GM19395 (cell line): ENCODE results near the gene SCYGR2.
A peak's percentile ranks its signal among the peaks of the same experiment; 100 is the strongest.

ENCODE experiments used
- ATAC-seq: cut with Tn5 transposase; IDR thresholded peaks from one replicate; pipeline ENCODE4 v1.9.1; 2021; ENCODE audit warnings: mild to moderate bottlenecking, moderate library complexity; ENCODE audit not compliant: unreplicated experiment

The SCYGR2 gene

DNA sequence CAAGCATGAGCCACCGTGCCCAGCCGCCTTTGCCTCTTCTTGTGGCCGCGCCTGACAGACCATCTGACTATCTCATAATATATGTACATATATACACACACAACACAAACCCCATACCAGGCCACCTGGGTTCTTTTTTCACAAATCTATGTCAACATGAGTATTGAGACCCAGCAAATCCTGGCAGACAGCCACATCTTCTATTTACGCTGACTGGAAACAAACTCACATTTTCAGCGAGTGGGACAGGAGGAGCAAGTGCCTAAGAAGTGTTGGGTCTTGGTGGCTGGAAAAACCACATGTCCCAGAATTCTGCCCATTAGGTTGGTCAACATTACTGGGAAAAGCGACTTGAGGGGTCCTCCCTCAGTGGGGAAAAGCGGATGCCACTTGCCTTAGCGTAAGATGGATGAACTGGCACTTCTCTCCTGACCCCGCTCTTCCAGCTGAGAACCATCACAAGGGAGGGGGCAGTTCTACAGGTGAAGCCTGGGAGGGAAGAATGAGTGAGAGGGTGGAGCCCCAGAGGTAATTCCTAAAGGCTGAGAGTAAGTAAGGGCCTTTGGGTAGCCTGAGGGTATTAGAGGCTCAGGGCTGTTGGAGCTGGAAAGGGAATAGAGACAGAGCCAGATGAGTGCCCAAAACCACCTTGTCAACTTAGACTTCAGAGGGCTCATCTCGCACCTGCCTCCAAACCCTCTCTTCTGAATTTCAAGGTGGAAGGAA is 14.0 kb downstream of the SCYGR2 start:
- no peak for ATAC-seq

GRCh38 chr2:227613272-227613660 is 14.6 kb downstream of the SCYGR2 start:
- no peak for ATAC-seq

GRCh38 chr2:227614246-227614645 is 15.6 kb downstream of the SCYGR2 start:
- no peak for ATAC-seq

DNA sequence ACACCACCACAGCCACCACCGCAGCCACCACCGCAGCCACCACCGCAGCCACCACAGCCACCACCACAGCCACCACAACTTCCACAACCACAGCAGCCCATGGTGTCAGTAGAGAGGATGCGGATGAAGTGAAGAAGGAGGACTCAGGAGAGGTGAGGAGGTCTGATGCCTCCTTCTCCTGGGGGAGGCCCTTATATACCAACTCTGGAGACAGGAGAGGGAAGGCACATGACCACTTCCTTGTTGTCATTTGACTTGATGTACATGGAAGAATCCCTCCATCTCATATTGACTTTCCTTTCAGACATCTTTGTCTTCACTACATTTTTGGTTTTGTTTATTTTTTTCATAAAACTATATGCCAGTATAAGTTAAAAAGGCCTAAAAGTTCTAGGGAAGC is 16.0 kb downstream of the SCYGR2 start, which contains the start of gene SCYGR3:
Gene SCYGR3 (minus strand): TSS at position 101 of the 400 bp plus-strand sequence. CDS start 0 bp downstream, at position 101.
- no peak for ATAC-seq

DNA sequence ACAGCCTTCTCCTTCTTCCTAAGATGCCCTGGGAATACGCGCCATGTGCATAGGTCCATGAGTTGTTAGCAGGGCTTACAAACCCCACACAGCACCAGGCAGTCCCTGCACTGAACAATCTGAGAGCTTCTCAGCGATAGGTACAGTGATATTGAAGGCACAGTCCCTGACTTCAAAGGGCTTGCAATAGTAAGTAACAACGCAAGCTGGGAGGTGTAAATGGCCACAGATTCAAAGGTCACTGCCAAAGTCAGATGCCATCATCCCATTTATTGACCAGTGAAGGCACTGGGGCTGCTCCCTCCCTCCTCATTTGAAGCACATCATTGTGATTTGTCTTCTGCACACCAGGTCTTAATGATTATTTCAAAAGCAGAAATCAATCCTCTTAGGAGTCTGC is 16.5 kb downstream of the SCYGR2 start:
- no peak for ATAC-seq

GRCh38 chr2:227615906-227616305 is 17.2 kb downstream of the SCYGR2 start:
- no peak for ATAC-seq

- ATAC-seq = no peak
Measured at GRCh38 chr2:227616631-227617030, 17.9 kb downstream of the SCYGR2 start.

DNA sequence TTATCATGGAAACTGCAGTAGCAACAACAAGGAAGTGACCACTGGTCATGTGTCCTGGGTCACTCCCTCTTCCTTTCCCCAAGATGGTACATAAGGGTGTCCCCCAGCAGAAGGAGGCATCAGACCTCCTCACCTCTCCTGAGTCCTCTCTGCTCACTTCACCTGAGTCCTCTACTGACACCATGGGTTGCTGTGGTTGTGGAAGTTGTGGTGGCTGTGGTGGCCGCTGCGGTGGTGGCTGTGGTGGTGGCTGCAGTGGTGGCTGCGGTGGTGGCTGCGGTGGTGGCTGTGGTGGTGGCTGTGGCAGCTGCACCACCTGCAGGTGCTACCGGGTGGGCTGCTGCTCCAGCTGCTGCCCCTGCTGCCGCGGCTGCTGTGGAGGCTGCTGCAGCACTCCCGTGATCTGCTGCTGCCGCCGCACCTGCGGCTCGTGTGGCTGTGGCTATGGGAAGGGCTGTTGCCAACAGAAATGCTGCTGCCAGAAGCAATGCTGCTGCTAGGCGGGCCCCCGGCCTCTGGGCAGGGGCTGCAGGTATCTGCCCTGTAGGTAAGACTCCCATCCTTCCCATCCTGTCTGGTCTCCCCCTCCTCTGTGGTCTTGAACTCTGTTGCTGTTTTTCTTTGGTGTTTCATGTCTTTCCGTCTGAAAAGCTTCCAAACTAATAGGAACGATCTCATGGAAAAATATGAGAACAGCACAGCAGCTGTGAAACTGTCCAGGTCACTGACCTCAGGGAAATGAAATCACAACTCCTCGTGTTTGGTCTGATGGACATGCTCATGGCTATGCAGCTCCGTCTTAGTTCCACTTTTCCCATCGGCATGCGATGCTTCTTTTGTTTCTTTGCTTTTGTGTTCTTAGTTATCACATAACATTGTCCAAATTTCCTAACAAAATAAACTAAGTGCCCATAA is 18.9 kb downstream of the SCYGR2 start, which contains the start of gene SCYGR4:
Gene SCYGR4 (plus strand): TSS at position 183 of the 915 bp plus-strand sequence. CDS start 0 bp downstream, at position 183.
- ATAC-seq = no peak

GRCh38 chr2:227623226-227623625 is 24.5 kb downstream of the SCYGR2 start:
- no peak for ATAC-seq

- ATAC-seq = no peak
Measured at GRCh38 chr2:227625420-227625819, 26.7 kb downstream of the SCYGR2 start.

DNA sequence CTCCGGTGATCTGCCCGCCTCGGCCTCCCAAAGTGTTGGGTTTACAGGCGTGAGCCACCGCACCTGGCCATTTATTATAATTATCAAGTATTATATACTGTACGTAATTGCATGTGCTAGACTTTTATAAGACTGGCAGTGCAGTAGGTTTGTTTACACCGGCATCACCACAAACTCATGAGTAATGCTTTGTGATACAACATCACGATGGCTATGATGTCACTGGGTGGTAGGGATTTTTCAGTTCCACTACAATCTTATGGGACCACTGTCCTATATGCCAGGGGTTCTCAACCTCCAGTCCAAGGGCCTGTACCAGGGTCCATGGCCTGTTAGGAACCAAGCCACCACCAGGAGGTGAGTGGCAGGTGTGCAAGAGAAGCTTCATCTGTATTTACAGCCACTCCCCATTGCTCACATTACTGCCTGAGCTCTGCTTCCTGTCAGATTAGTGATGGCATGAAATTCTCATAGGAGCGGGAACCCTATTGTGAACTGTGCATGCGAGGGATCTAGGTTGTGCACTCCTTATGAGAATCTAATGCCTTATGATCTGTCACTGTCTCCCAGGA is 28.0 kb downstream of the SCYGR2 start:
- ATAC-seq = no peak

DNA sequence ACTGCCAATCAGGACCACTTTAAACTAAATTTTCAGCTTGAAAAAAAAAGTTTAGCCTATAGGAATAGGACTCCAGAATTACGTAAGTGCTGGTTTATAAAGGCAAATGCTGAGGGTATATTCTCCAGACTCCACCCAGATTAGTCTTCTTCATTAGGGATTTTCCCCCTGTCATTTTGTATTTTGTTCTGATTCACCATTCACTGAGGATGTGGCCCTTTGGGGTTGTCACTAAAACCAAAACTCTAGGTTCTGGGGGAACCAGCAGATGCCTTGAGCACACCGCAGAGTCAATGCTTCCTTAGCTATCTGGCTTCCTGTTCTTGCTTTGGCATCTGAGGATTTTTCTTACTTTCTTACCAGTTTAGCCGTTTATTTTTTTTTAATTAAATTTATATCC is 29.1 kb downstream of the SCYGR2 start:
- ATAC-seq = peak; percentile 99

GRCh38 chr2:227629435-227629834 is 30.7 kb downstream of the SCYGR2 start:
- no peak for ATAC-seq

DNA sequence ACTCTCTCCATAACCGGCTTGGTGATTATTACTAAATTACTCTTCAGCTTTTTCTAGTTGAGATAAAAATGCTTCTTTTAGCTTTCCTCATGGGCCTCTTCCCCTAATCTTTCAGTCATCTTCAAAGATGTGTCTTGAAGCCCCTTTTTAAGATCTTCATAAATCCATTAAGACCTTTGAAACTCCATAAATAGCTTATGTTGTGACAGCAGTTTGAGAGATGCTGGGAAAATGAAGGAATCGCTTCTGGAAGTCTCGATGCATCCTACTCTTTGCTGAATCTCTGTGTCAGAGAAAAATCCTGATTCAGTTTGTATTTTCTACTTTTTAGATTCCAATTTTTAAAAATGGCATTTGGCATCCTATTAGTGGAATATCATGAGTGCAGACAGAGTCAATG is 31.6 kb downstream of the SCYGR2 start:
- no peak for ATAC-seq

DNA sequence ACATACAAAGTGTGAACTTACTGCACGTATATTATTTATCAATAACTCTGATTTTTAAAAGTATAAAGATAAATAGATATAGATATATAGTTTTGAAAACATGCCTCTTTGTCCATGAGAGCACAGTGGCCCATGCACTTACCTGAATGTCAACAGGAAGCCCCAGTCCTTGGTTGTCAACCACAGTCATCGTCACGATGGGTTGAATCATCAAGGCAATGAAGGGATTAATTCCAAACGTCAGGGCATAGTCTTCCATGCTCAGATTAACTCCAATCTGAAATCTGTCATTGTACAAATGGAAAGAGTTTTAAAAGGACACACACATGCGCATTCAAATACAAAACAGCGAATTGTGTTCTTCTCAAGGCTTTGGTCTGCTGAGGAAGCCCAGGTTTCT is 34.1 kb downstream of the SCYGR2 start:
- no peak for ATAC-seq

DNA sequence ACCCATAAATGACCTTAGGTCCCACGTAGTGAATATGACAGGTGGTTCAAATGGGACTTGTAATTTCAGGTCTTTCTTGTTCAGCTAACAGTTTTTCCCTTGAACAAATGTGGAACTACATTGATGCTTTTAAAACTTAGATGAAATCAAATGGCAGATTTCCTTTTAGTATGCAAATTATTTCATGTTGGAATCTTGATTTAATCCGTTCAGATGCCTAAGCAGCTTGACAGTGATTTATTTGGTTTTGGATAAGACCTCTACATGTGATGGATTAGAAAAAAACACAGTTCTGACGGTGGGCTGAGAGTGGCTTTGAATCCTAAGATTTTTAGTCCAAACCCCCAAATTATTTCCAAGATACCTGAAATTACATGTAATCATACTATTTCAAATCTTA is 35.5 kb downstream of the SCYGR2 start:
- no peak for ATAC-seq

DNA sequence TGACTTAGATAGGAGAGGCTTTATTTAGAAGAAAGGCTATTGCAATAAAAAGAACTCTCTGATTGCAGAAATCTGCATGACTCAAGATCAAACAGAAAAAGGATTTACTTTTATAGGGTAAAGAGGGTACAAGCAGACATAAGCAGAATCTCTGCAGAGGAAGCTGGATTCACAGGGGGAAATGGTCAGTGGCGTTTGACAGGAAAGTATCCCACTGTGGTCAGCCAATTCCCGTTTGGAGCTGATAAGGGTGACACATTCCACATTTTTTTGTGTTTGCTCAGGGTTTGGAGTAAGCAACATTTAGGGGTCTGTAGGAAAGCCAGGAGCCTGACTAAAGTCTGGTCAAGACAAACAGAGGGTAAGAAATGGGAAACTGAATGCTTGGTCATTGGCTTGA is 44.0 kb downstream of the SCYGR2 start:
- no peak for ATAC-seq

DNA sequence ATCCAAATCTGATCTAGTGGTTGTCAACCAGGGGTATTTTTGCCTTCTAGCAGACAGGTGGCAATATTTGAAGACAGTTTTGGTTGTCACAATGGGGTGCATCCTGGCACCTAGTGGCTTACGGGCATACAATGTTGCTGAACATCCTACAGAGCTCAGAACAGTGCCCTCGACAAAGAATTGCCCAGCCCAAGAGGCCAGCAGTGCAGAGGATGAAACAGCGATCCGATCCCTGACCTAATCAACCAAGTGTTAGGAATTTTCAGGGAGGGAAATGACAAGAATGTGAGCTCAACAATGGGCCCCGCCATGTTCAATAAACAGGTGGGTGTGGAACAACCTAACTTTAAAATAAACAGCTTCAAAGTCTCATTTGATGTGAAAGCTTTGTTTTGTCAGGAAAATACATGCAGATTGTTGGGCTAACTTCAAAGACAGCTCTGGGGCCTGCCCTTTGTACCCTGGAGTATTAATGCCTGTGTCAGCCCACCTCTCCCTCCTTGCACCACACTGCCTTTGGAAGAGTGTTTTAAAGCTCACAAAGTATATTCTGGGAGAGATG is 45.4 kb downstream of the SCYGR2 start:
- no peak for ATAC-seq
